ENCODE measurements around the gene CCDC50.

Gene CCDC50

GRCh38 chr3:191328962-191329653 lies at the start of gene CCDC50:
Gene CCDC50, plus strand, starts transcription at chr3:191329394. Its CDS starts 281 bp downstream, at chr3:191329675.
- no peak for TF ChIP-seq GATA2 (IDR thresholded peaks at IDR 0.05; ENCODE audit: low read depth, low read length)
- no peak for TF ChIP-seq GATA3 (IDR thresholded peaks at IDR 0.05; ENCODE audit: low read depth, low read length)

- TF ChIP-seq GATA2 (IDR thresholded peaks at IDR 0.05; ENCODE audit: low read depth, low read length) (no peak), GATA3 (IDR thresholded peaks at IDR 0.05; ENCODE audit: low read depth, low read length) (no peak)
These were observed 49.1 kb upstream of the CCDC50 start for GRCh38 chr3:191280111-191280510.

GRCh38 chr3:191280882-191281281 lies 48.3 kb upstream of the CCDC50 start:
- no peak for TF ChIP-seq GATA2 (IDR thresholded peaks at IDR 0.05; ENCODE audit: low read depth, low read length)
- TF ChIP-seq GATA3 (IDR thresholded peaks at IDR 0.05; ENCODE audit: low read depth, low read length): no peak

- TF ChIP-seq GATA2 (IDR thresholded peaks at IDR 0.05; ENCODE audit: low read depth, low read length) (no peak), GATA3 (IDR thresholded peaks at IDR 0.05; ENCODE audit: low read depth, low read length) (no peak)
These were observed 46.7 kb upstream of the CCDC50 start for GRCh38 chr3:191282251-191283185.

- no peak for TF ChIP-seq GATA2 (IDR thresholded peaks at IDR 0.05; ENCODE audit: low read depth, low read length)
- TF ChIP-seq GATA3 (IDR thresholded peaks at IDR 0.05; ENCODE audit: low read depth, low read length): no peak
These were observed 45.8 kb upstream of the CCDC50 start for GRCh38 chr3:191283400-191283799.

- no peak for TF ChIP-seq GATA2 (IDR thresholded peaks at IDR 0.05; ENCODE audit: low read depth, low read length)
- TF ChIP-seq GATA3 (IDR thresholded peaks at IDR 0.05; ENCODE audit: low read depth, low read length): no peak
These were observed 38.7 kb upstream of the CCDC50 start for GRCh38 chr3:191290311-191291025.

GRCh38 chr3:191292243-191293015 lies 36.8 kb upstream of the CCDC50 start:
- TF ChIP-seq GATA3 (IDR thresholded peaks at IDR 0.05; ENCODE audit: low read depth, low read length) (no peak), GATA2 (IDR thresholded peaks at IDR 0.05; ENCODE audit: low read depth, low read length) (no peak)

GRCh38 chr3:191294291-191294690 lies 34.9 kb upstream of the CCDC50 start:
- TF ChIP-seq GATA3 (IDR thresholded peaks at IDR 0.05; ENCODE audit: low read depth, low read length) (no peak), GATA2 (IDR thresholded peaks at IDR 0.05; ENCODE audit: low read depth, low read length) (no peak)

GRCh38 chr3:191296041-191296541 lies 33.1 kb upstream of the CCDC50 start:
- TF ChIP-seq GATA2 (IDR thresholded peaks at IDR 0.05; ENCODE audit: low read depth, low read length) (no peak), GATA3 (IDR thresholded peaks at IDR 0.05; ENCODE audit: low read depth, low read length) (no peak)

- TF ChIP-seq GATA3 (IDR thresholded peaks at IDR 0.05; ENCODE audit: low read depth, low read length) (no peak), GATA2 (IDR thresholded peaks at IDR 0.05; ENCODE audit: low read depth, low read length) (no peak)
These were observed 30.3 kb upstream of the CCDC50 start for GRCh38 chr3:191298846-191299245.

GRCh38 chr3:191300422-191300821 lies 28.8 kb upstream of the CCDC50 start:
- TF ChIP-seq GATA3 (IDR thresholded peaks at IDR 0.05; ENCODE audit: low read depth, low read length) (no peak), GATA2 (IDR thresholded peaks at IDR 0.05; ENCODE audit: low read depth, low read length) (no peak)

GRCh38 chr3:191301017-191301416 lies 28.2 kb upstream of the CCDC50 start:
- no peak for TF ChIP-seq GATA3 (IDR thresholded peaks at IDR 0.05; ENCODE audit: low read depth, low read length)
- no peak for TF ChIP-seq GATA2 (IDR thresholded peaks at IDR 0.05; ENCODE audit: low read depth, low read length)

GRCh38 chr3:191301782-191302411 lies 27.3 kb upstream of the CCDC50 start:
- no peak for TF ChIP-seq GATA2 (IDR thresholded peaks at IDR 0.05; ENCODE audit: low read depth, low read length)
- TF ChIP-seq GATA3 (IDR thresholded peaks at IDR 0.05; ENCODE audit: low read depth, low read length): no peak

Data from SH-SY5Y (cell line).